ENCODE measurements around the gene TCP1.
"Not testable (repeated sequence)": the region's sequence is repeated elsewhere in the genome, so short reads cannot be mapped to it uniquely, and the experiment has no call there.

The TCP1 gene

DNA sequence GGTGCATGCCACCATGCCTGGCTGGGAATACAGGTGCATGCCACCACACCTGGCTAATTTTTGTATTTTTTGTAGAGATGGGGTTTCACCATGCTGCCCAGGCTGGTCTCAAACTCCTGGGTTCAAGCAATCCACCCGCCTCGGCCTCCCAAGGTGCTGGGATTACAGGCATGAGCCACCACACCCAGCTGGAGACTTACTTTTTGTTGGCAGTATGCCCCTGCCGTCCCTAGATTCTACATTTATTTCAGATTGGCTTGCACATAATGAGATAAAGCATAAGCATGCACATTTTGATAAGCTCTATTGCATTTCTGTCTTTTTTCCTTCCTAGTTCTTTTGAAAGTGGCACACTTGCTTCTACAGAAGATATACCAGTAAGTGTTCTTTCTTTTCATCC lies 27.4 kb upstream of the TCP1 start:
- not testable (repeated sequence) for DNase-seq

DNA sequence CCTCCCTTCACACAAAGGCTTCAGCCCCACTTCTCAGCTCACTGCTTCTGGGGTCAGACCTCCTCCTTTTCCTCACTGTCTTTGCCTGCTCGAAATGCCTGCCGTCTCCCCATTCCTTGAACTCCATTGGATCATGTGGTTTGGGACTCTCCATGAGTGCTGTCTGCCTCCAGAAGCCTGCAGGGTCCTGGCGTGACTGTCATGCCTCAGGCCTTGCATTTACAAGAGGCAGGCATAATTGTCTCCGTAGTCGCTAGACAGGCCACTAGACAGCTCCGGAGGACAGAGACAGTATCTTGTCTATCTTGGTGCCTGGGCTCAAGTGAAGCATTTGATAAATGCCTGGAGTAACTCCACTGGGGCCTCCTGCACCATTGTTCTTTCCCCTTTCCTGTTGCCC lies 26.0 kb upstream of the TCP1 start:
- no peak for DNase-seq

DNA sequence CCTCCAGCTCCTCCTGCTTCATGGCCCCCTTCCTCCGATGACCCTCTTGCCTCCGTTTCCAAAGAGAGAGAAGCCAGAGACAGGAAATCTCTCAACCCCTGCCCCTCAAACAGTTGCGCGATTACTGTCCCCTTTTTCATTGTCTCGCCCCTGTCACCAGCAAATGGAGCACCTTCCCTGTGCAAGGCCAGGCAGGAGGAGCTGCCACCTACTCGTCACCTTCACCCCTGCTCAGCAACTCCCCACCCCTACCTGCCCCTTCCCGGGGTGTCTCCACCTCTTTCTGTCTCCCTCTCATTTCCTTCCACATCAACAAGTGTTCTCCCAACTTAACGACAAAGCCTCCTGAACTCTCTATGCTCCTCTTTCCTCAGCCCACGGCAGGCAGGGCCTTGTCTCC lies 24.4 kb upstream of the TCP1 start:
- DNase-seq, result no peak

DNA sequence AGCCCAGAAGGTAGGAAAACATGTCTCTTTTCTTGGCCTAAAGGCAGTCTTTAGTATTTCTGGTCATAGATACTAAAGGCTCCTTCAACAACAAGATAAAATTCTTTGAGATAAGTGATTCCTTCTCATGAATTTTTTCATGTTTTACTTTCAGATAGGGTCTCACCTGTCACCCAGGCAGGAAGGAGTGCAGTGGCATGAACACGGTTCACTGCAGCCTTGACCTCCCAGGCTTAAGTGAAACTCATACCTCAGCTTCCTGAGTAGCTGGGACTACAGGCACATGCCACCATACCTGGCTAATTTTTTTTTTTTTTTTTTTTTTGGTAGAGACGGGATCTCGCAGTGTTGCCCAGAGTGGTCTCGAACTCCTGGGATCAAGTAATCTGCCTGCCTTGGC lies 19.7 kb upstream of the TCP1 start:
- no peak for DNase-seq

DNA sequence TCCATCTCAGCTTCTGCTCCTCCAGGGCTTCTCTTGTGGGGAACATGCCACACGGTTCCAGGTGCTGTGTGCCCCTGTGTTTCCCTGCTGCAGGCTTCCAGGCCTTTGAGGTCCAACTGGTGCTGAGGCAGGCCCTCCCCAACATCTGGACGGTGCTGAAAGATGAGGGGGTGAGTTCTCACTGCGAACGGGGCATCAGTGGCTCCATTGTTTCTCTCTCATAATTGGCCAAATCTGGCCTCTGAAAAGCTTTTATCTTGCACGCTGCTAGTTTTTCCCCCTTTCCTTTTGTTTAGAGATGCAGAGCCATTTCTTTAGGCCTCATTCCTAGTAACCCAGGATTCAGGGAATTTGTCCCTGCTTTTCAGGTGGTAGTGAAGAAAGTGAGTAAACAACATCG lies 19.2 kb upstream of the TCP1 start:
- no peak for DNase-seq

DNA sequence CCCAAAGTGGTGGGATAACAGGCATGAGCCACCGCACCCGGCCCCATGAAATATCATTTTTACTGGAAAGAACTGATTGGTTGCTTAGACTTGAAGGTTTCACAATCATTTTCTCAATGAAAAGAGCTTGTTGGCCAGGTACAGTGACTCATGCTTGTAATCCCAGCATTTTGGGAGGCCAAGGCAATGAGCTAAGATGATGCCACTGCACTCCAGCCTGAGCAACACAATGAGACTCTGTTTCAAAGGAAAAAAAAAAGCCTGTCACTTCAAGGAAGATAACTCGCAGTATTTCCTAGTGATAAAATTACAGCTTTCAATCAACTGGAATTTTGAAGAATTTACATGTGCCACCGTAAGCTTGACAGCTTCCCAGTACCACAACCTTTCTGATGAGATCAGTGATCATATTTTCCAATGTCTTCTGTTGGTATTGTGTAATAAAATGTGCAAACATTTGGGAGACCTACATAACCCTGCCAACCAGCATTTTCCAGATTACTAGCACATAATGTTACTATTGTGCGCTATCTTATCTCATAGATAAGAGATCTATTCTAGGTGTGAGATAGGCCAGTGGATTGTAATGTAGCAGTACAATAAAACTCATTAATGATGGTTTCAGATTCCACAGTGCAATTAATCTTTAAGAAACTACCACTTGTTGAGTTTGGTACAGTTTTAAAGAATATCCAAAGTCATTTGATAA lies 17.9 kb upstream of the TCP1 start:
- no peak for DNase-seq

DNA sequence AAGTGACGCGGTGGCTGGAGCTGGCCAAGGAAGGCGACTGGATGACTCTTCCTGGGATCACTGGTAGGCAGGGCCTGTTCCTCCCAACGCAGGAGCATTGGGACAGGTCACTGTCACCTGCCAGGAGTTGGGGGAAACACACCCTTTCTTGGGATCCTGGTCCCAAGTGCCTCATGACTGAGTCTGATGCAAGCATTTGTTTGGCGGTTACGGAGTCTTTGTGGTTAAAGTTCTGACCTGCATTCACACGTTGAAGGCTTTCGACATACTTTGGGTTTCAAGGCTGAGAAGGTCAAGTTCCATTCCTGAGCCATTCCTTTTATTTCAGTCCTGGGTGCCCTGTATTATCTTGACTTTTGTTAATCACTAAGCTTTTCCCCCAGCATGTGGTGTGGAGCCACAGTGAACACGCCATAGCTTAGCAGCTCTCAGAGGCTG lies 16.6 kb upstream of the TCP1 start:
- no peak for DNase-seq

DNA sequence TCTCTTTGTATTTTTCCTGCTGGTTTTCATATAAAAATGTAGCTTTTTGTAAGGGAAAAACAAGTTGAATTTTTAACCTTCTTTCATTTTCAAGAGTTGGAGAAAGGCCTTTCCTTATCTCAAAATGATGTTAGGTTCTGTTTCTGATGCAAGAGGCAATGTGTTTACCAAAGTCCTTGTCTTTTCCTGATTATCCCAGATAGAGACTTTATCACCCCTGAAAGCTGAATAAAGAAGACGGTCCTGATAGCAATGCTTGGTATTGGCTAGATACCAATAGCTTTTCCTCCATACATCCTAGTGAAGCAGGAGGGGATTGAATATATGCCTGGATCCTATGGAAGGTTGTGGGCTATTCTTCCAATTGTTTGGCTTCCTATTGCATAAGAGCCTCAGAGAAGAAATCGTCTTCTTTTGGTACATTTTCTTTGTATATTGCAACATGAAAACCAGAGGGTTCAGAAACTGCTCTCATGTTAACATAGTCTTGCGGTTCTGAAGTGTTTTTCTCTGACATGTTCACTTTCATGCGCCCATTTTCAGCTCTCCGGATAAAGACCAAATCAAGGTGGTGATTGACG lies 16.1 kb upstream of the TCP1 start:
- no peak for DNase-seq

DNA sequence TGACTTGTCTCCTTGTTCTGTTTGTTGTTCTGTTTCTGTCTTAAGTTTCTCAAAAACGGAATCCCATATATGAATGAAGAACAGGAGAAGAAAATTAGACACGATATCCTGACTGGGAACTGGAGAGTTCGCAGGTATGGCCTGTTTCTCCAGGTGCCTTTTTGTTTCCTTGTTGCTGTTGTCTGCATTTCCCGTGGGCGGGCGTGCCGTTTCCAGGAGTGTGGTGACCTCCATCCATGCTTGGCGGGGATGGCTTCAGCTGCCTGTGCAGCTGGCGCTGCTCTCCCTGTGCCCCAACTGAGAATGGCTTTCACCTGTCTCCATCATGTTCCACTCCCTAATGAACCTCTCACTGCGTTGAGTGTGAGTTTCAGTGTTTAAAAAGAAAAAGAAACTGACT lies 15.1 kb upstream of the TCP1 start:
- no peak for DNase-seq

DNA sequence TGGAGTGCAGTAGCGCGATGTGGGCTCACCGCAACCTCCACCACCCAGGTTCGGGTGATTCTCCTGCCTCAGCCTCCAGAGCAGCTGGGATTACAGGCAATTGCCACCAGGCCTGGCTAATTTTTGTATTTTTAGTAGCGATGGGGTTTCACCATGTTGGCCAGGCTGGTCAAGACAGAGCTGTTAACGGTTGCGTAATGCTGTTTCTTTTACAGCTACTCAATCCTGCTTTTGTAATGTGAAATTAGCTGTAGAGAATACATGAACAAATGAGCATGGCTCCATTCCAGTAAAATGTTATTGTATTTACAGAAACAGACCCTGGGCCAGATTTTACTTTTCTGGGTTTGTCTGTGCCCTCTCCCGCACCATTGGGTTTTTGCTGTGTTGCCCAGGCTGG lies 12.5 kb upstream of the TCP1 start:
- DNase-seq, result no peak

DNA sequence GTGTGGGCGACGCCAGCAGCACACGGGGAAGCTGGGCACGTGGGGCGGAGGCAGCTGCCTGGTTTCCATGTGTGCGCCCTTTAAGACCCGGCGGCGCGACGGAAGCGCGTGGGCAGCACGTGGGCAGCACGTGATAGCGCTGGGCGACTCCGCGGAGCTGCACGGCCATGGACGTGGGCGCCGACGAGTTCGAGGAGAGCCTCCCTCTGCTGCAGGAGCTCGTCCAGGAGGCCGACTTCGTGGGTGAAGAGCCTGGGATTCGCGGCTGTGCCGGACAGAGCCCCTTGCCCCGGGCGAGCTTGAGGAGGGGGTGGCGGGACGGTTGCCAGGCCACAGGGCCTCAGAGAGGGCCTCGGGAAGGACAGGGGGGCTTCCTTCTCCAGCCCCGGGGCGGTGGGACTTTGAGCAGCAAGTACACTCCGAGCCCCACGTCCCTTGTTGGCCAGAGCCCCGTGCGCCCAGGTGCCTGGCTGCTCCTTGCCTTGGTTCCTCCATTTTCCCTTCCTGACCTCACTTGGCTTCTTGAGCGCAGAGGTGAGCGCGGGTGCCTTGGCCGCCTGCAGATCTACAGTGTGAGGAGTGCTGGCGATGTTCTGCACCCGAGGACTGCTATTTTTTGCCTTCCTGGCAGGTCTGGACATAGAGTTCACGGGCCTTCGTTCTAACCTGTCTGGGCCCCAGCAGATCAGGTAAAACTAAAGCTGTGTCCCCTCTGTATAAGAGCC lies 10.9 kb upstream of the TCP1 start, which contains the start of gene PNLDC1:
Gene PNLDC1, plus strand, starts transcription at position 136 of the 725 bp plus-strand sequence. Its CDS starts 32 bp downstream, at position 168.
- no peak for DNase-seq

DNA sequence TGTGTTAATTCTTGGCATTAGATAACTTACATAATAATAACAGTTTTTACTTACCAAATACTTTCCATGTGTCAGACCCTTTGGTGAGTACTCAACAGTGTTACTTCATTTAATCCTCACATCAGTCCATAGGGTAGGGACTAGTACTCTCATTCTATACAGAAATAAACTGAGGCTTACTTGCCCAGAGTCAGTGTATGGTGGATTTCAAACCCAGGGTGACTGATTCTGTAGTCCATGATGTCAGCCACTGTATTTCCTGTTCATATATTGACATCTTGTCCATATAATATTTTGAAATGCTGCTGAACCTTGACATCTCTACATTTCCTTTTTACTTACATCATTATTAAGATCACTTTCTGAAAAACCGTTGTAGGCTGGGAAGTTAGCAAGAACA lies 8.2 kb upstream of the TCP1 start:
- DNase-seq, result no peak

DNA sequence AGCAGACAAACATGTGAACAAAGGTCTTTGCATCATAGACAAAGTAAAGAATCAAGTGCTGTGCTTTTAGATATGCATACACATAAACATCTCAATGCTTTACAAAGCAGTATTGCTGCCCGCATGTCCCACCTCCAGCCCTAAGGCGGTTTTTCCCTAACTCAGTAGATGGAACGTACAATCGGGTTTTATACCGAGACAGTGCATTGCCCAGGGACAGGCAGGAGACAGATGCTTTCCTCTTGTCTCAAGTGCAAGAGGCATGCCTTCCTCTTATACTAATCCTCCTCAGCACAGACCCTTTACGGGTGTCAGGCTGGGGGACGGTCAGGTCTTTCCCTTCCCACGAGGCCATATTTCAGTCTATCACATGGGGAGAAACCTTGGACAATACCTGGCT lies 5.6 kb upstream of the TCP1 start:
- DNase-seq, result not testable (repeated sequence)

DNA sequence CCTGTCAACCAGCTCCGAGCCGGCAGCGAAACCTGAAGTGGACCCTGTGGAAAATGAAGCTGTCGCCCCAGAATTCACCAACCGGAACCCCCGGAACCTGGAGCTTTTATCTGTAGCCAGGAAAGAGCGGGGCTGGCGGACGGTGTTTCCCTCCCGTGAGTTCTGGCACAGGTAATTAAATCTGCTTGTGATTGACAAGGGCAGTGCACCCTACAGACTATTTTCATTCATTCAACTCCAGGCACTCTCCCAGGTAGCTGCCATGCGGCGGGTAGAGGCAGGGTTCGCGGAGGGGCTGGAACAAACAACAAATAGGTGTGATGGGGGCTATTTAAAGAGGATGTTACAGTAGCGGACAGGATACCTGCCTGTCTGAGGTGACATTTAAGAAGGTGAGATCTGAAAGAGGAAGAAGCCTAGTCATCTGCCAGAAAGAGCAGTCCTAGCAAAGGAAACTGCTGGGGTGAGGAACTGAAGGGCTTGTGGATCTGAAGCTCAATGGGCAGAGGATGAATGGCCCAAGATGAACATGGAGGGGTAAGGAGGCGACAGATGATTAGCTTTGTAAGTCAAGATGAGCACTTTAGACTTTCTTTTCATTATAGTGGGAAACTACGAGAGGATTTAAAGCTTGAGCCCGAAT lies 1.7 kb upstream of the TCP1 start:
- peak; percentile 41 for DNase-seq

DNA sequence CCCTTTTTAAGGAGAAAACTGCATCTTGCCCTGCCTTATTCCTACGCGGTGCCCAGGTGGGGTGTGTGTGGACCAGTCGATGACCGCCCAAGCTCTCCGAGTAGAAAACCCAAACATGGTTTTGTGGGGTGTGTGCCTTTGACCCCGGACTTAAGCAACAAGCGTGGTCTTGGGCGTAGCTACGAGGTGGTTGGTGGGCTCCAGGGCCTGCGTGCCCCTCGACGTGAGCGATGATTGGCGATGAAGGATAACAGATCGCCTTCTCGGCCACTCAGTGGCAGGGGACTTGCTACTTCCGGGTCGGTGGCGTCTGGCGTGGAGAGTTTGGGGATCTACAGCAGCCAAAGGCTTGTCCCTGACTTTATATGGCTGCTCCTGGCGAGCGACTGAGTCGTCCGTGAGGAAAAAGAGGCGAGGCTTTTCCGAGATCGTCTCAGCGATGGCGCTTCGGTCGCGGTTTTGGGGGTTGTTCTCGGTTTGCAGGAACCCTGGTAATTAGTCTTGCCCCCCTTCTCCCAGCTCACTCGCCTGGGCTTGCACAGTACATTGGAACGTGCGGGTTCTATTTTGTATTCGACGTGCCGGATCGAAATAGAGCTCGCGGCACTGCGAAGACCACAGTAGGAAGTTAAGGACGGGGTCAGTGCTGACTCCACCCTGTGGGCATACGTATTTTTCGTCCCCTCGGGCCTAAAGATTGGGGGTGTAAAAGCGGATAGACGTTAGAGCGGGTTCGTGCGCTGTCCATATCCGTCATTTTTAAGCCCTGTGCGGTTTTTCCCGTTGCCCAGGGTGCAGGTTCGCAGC lies 950 bp upstream of the TCP1 start, which contains the start of gene MRPL18:
Gene MRPL18, plus strand, starts transcription at position 319 of the 807 bp plus-strand sequence. Its CDS starts 121 bp downstream, at position 440.
- peak; percentile 98 for DNase-seq

DNA sequence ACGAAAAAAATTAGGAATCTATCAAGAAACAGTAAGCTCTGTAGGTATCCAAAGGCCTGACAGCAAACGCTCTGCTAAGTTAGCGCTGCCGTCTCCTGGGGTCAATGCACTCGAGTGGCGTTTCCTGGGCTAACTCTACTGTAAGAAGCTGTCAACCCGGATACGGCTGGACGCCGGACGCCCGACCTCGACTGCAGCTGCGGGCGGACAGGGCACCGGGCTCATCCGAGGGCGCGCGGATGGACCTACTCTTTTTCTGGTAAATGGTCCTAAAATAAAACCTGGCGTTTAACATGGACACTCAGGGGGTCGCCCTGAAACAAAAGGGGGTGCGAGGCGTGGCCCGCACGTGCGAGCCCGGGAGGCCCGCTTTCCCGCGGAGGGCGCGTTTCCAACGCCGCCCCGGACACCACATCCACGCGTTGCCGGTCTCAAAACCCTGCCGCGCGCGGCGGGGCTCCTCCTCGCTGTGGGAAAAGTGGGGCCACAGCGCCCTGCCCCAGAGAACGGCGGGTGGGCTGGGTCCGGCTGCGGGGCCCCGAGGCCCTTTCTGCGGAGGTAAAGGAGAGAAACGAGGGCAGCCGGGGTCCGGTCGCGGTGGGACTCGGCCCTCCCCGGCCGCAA lies 537 bp downstream of the TCP1 start:
- peak; percentile 47 for DNase-seq

DNA sequence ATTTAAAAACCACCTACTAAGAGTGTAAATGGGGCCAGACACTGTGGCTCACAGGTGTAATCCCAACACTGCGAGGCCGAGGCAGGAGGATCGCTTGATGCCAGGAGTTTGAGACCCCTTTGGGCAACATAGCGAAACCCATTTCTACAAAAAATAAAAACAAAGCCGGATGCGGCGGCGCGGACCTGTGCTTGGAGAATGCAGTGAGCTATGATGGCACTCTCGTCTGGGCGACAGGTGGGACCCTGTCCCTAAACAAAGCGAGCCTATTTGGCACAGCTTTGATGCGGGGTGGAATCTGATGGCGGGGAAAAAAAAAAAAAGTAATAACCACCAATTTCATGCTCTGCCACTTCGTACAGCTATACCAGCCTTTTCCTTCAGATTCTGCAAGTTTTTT lies 1.1 kb downstream of the TCP1 start:
- DNase-seq, result no peak

DNA sequence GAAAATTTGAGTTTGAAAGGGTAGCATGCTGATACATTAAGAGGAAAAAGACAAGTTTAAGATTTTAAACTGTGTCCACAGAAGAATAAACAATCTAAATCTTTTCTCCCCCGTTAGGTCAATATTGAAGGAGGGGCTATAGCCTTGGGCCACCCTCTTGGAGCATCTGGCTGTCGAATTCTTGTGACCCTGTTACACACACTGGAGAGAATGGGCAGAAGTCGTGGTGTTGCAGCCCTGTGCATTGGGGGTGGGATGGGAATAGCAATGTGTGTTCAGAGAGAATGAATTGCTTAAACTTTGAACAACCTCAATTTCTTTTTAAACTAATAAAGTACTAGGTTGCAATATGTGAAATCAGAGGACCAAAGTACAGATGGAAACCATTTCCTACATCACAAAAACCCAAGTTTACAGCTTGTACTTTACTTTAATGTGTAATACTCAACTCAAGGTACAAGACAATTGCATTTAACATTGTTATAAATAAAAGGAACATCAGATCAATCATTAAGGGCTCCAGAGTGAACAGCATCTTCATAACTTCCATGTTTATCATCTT lies 10.8 kb downstream of the TCP1 start:
- no peak for DNase-seq

DNA sequence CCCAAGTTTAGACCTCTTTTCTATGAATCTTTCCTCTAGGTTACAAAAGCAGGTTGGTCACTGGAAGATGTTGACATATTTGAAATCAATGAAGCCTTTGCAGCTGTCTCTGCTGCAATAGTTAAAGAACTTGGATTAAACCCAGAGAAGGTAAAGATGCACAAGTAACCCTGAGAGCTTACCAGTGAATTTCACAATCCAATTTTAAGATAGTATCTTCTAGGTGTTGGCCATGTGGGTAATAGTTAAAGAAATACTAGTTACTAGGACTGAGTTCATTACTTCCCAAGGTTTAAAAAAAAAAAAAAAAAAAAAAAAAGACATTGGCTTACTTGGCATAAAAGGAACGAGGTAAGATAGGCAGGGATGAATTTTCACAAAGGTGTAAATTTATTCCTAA lies 11.3 kb downstream of the TCP1 start:
- no peak for DNase-seq

DNA sequence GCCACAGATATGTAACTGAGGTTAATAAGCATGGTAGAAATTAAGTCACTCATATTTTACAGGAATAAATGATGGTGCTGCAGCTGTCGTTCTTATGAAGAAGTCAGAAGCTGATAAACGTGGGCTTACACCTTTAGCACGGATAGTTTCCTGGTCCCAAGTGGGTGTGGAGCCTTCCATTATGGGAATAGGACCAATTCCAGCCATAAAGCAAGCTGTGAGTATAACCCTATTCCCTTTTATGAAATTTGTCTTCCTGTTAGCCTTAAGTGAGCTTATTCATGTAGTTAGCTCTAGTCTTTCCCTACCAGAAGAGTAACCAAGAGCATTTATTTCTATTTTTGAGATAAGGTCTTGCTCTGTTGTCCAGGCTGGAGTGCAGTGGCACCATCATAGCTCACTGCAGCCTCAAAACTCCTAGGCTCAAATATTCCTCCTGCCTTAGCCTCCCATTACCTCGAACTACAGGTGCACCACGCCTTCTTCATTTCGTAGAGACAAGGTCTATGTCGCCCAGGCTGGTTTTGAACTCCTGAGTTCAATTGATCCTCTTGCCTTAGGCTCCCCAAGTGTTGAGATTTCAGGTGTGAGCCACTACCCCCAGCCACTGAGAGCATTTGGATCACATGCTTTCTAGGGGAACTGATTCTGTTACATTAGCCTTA lies 12.0 kb downstream of the TCP1 start:
- DNase-seq, result no peak

DNA sequence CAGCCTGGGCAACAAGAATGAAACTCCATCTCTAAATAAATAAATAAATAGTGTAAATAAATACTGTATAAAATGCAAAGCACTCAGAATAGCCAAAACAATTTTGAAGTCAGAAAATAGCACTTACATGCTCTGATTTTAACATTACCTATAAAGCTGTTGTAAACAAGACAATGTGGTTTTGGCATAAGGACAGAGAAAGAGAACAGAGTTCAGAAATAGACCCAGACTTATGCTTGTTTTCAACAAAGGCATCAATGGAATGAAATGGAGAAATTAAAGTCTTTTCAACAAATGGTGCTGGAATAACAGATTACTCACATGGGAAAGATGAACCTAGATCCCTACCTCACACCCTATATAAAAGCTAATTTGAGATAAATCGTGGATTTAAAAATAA lies 17.2 kb downstream of the TCP1 start:
- DNase-seq, result no peak

Measured in left hindlimb (tissue), 1 donor.